Neural progenitor cell (in vitro differentiated cells): ENCODE results near the gene ADRA1B.

Source experiments
- CTCF ChIP-seq: fragments of 200-600 bp; sonication (generic); IDR thresholded peaks from 2 replicates; pipeline ENCODE4 v1.5.1; 2017; ENCODE audit warnings: antibody characterized with exemption, mild to moderate bottlenecking
- EZH2 ChIP-seq: fragments of 200-600 bp; sonication (generic); IDR thresholded peaks from 2 replicates; pipeline ENCODE4 v1.6.1; 2017; ENCODE audit warnings: antibody characterized with exemption, mild to moderate bottlenecking, moderate library complexity
- EZH2phosphoT487 ChIP-seq: fragments of 200-600 bp; sonication (generic); IDR thresholded peaks from 2 replicates; pipeline ENCODE4 v1.6.1; 2017; ENCODE audit warnings: antibody characterized with exemption

- no peak for TF ChIP-seq CTCF
- no peak for TF ChIP-seq EZH2
- no peak for TF ChIP-seq EZH2phosphoT487
Observed at GRCh38 chr5:159877894-159878448, 38.3 kb upstream of the ADRA1B start.
